ENCODE measurements around the gene MPO.

The MPO gene

GRCh38 chr17:58280480-58281217, at the start of gene MPO:
Gene MPO, minus strand, starts transcription at chr17:58280935. Its CDS starts 177 bp downstream, at chr17:58280758.
- DNase-seq (ENCODE audit: low spot score), result no peak

- no peak for DNase-seq (ENCODE audit: low spot score)
These were observed 49.2 kb upstream of the MPO start for GRCh38 chr17:58329810-58330537.

- DNase-seq (ENCODE audit: low spot score), result no peak
These were observed 48.5 kb upstream of the MPO start for GRCh38 chr17:58329035-58329809.

- DNase-seq (ENCODE audit: low spot score), result no peak
These were observed 47.7 kb upstream of the MPO start, which contains the start of gene TSPOAP1 for GRCh38 chr17:58328195-58329034. Gene TSPOAP1, minus strand, starts transcription at chr17:58328795. Its CDS starts 875 bp downstream, at chr17:58327920.

- no peak for DNase-seq (ENCODE audit: low spot score)
These were observed 46.8 kb upstream of the MPO start for GRCh38 chr17:58327363-58328194.

- DNase-seq (ENCODE audit: low spot score), result no peak
These were observed 46.1 kb upstream of the MPO start for GRCh38 chr17:58326609-58327362.

GRCh38 chr17:58325976-58326468, 45.3 kb upstream of the MPO start:
- DNase-seq (ENCODE audit: low spot score), result no peak

- no peak for DNase-seq (ENCODE audit: low spot score)
These were observed 44.6 kb upstream of the MPO start for GRCh38 chr17:58325289-58325726.

- no peak for DNase-seq (ENCODE audit: low spot score)
These were observed 43.9 kb upstream of the MPO start for GRCh38 chr17:58324409-58325288.

- no peak for DNase-seq (ENCODE audit: low spot score)
These were observed 43.3 kb upstream of the MPO start for GRCh38 chr17:58324056-58324408.

GRCh38 chr17:58323366-58324055, 42.8 kb upstream of the MPO start:
- DNase-seq (ENCODE audit: low spot score), result no peak

GRCh38 chr17:58322581-58323185, 41.9 kb upstream of the MPO start:
- no peak for DNase-seq (ENCODE audit: low spot score)

GRCh38 chr17:58321571-58322525, 41.1 kb upstream of the MPO start:
- no peak for DNase-seq (ENCODE audit: low spot score)

- DNase-seq (ENCODE audit: low spot score), result no peak
These were observed 40.0 kb upstream of the MPO start for GRCh38 chr17:58320570-58321323.

- DNase-seq (ENCODE audit: low spot score), result no peak
These were observed 39.4 kb upstream of the MPO start for GRCh38 chr17:58320163-58320558.
